IPS-20b (cell line): ENCODE data around the gene TMEM167B.
"Not testable (repeated sequence)": the region's sequence is repeated elsewhere in the genome, so short reads cannot be mapped to it uniquely, and the experiment has no call there.

Source experiments
- H3K27ac ChIP-seq: one replicate; pipeline ENCODE4 v1.5.1; 2013; ENCODE audit warnings: low read length
- H3K27me3 ChIP-seq: 2 replicates; pipeline ENCODE4 v1.6.1; 2013; ENCODE audit warnings: mild to moderate bottlenecking, low read length, inconsistent platforms; ENCODE audit not compliant: insufficient read depth
- H3K36me3 ChIP-seq: 2 replicates; pipeline ENCODE4 v1.6.1; 2013; ENCODE audit warnings: low read depth, mild to moderate bottlenecking, inconsistent platforms, low read length, moderate library complexity; ENCODE audit not compliant: insufficient read depth
- H3K4me1 ChIP-seq: 2 replicates; pipeline ENCODE4 v1.6.1; 2013; ENCODE audit warnings: mild to moderate bottlenecking, control low read depth, inconsistent platforms, low read length, moderate library complexity; ENCODE audit not compliant: insufficient read depth
- H3K4me3 ChIP-seq: 2 replicates; pipeline ENCODE4 v1.5.1; 2013; ENCODE audit warnings: mild to moderate bottlenecking, low read length, inconsistent platforms
- H3K9ac ChIP-seq: 2 replicates; pipeline ENCODE4 v1.6.1; 2013; ENCODE audit warnings: low read depth, mild to moderate bottlenecking, inconsistent platforms, low read length, moderate library complexity
- H3K9me3 ChIP-seq: 2 replicates; pipeline ENCODE4 v1.6.1; 2013; ENCODE audit warnings: mild to moderate bottlenecking, low read depth, low read length, inconsistent platforms; ENCODE audit not compliant: insufficient read depth

TMEM167B gene

DNA sequence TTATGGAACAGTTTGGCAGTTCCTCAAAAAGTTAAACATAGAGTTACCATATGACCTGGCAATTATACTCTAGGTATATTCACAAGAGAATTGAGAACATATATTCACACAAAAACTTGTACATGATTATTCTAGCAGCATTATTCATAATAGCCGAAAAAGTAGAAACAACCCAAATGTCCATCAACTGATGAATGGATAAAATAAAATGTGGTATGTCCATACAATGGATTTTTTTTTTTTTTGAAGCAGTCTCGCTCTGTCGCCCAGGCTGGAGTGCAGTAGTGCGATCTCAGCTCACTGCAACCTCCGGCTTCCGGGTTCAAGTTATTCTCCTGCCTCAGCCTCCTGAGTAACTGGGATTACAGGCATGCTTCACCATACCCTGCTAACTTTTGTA is 52.2 kb downstream of the TMEM167B start:
- not testable (repeated sequence) for H3K4me1 ChIP-seq, H3K27me3 ChIP-seq, H3K9me3 ChIP-seq, H3K9ac ChIP-seq, H3K27ac ChIP-seq, H3K4me3 ChIP-seq, H3K36me3 ChIP-seq
